HepG2 (cell line): Measurements from ENCODE around the gene TEFM.

ENCODE experiments used
- CBFB ChIP-seq: sonication (generic); formaldehyde crosslinking; IDR thresholded peaks from 2 replicates; pipeline ENCODE4 v1.4.0; 2020; ENCODE audit warnings: missing genetic modification reagents
- EZH2 ChIP-seq: conservative IDR thresholded peaks from 2 replicates; pipeline ENCODE4 v1.6.1; 2012; ENCODE audit warnings: mild to moderate bottlenecking, low read depth, low read length, moderate library complexity
- HOXA7 ChIP-seq: sonication (generic); formaldehyde crosslinking; IDR thresholded peaks from 2 replicates; pipeline ENCODE4 v1.8.1; 2022; ENCODE audit warnings: mild to moderate bottlenecking, missing genetic modification reagents, moderate library complexity
- KDM5A ChIP-seq: fragments of 200-600 bp; sonication (generic); IDR thresholded peaks from 2 replicates; pipeline ENCODE4 v1.7.0; 2018; ENCODE audit warnings: antibody characterized with exemption, mild to moderate bottlenecking, low read length, borderline replicate concordance
- NR3C1 ChIP-seq: sonication (generic); formaldehyde crosslinking; IDR thresholded peaks from 2 replicates; pipeline ENCODE4 v1.4.0; 2020; ENCODE audit warnings: missing genetic modification reagents
- POLR2A ChIP-seq, 2 experiments: IDR thresholded peaks; 2 replicates each; pipeline ENCODE4 v1.6.1; 2011; ENCODE audit warnings: low read depth in 2 of 2, low read length in 2 of 2, mild to moderate bottlenecking in 1 of 2, moderate library complexity in 1 of 2; ENCODE audit not compliant: insufficient read depth in 1 of 2
- POLR2AphosphoS5 ChIP-seq: IDR thresholded peaks from 2 replicates; pipeline ENCODE4 v1.6.1; 2012; ENCODE audit warnings: low read depth, low read length
- RBM39 ChIP-seq: fragments of 200-400 bp; formaldehyde crosslinking; IDR thresholded peaks from one replicate; pipeline ENCODE4 v1.6.1; 2018; ENCODE audit warnings: antibody characterized with exemption, mild to moderate bottlenecking, low read depth, low read length; ENCODE audit not compliant: poor library complexity, severe bottlenecking
- SP2 ChIP-seq: sonication (generic); formaldehyde crosslinking; IDR thresholded peaks from 2 replicates; pipeline ENCODE4 v1.5.1; 2020; ENCODE audit warnings: mild to moderate bottlenecking, missing genetic modification reagents
- ZFP36L2 ChIP-seq: sonication (generic); formaldehyde crosslinking; IDR thresholded peaks from 2 replicates; pipeline ENCODE4 v1.4.0; 2020; ENCODE audit warnings: missing genetic modification reagents
- ZNF263 ChIP-seq: sonication (generic); formaldehyde crosslinking; IDR thresholded peaks from 2 replicates; pipeline ENCODE4 v1.4.0; 2020; ENCODE audit warnings: missing genetic modification reagents
- ZNF317 ChIP-seq: sonication (generic); formaldehyde crosslinking; IDR thresholded peaks from 2 replicates; pipeline ENCODE4 v1.5.0; 2020; ENCODE audit warnings: mild to moderate bottlenecking, missing genetic modification reagents
- ZNF768 ChIP-seq: sonication (generic); formaldehyde crosslinking; IDR thresholded peaks from 2 replicates; pipeline ENCODE4 v1.4.0; 2020; ENCODE audit warnings: missing genetic modification reagents

DNA sequence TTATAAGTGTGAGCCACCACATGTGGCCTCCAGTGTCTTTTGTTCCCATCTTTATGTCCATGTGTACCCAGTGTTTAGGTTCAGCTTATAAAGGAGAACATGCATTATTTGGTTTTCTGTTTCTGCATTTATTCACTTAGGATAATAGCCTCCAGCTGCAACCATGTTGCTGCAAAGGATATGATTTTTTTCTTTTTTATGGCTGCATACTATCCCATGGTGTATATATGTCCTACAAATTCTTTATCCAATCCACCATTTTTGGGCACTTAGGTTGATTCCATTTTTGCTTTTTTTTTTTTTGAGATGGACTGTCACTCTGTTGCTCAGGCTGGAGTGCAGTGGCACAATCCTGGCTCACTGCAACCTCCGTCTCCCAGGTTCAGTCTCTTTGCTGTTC lies 41.4 kb downstream of the TEFM start:
- TF ChIP-seq NR3C1 (no peak), POLR2A (IDR thresholded peaks at IDR 0.05; ENCODE audit: insufficient read depth in 1 of 2, low read depth in 2 of 2, low read length in 2 of 2) (no peak), SP2 (CRISPR knock-in tag) (no peak), POLR2AphosphoS5 (no peak), ZNF768 (no peak), ZNF263 (CRISPR knock-in tag) (no peak), CBFB (CRISPR knock-in tag) (no peak), HOXA7 (no peak), KDM5A (no peak), ZNF317 (CRISPR knock-in tag) (no peak), EZH2 (no peak), RBM39 (no peak), ZFP36L2 (no peak)
